ENCODE data around the gene TPD52L2.
"Not testable (repeated sequence)": the region's sequence is repeated elsewhere in the genome, so short reads cannot be mapped to it uniquely, and the experiment has no call there.

The TPD52L2 gene

GRCh38 chr20:63855363-63856097, 9.5 kb upstream of the TPD52L2 start:
- DNase-seq (ENCODE audit: low spot score): no peak

GRCh38 chr20:63856098-63856511, 9.0 kb upstream of the TPD52L2 start:
- no peak for DNase-seq (ENCODE audit: low spot score)

GRCh38 chr20:63857764-63858392, 7.2 kb upstream of the TPD52L2 start:
- DNase-seq (ENCODE audit: low spot score): no peak

- DNase-seq (ENCODE audit: low spot score): no peak
Measured at GRCh38 chr20:63858393-63859165, 6.5 kb upstream of the TPD52L2 start.

- DNase-seq (ENCODE audit: low spot score): no peak
Measured at GRCh38 chr20:63859166-63859699, 5.8 kb upstream of the TPD52L2 start.

GRCh38 chr20:63860325-63861051, 4.6 kb upstream of the TPD52L2 start:
- DNase-seq (ENCODE audit: low spot score): no peak

GRCh38 chr20:63861365-63861934, 3.6 kb upstream of the TPD52L2 start, which contains the start of gene ABHD16B:
Gene ABHD16B (plus strand): TSS chr20:63861498. CDS start chr20:63861541, 43 bp downstream.
- no peak for DNase-seq (ENCODE audit: low spot score)

GRCh38 chr20:63861981-63862901, 2.8 kb upstream of the TPD52L2 start:
- DNase-seq (ENCODE audit: low spot score): no peak

- no peak for DNase-seq (ENCODE audit: low spot score)
Measured at GRCh38 chr20:63863021-63863797, 1.9 kb upstream of the TPD52L2 start.

GRCh38 chr20:63863798-63864544, 1.1 kb upstream of the TPD52L2 start:
- DNase-seq (ENCODE audit: low spot score): peak; percentile 83

- DNase-seq (ENCODE audit: low spot score): no peak
Measured at GRCh38 chr20:63864545-63864977, 509 bp upstream of the TPD52L2 start.

GRCh38 chr20:63867042-63867441, 2.0 kb downstream of the TPD52L2 start:
- not testable (repeated sequence) for DNase-seq (ENCODE audit: low spot score)

GRCh38 chr20:63868264-63868663, 3.2 kb downstream of the TPD52L2 start:
- DNase-seq (ENCODE audit: low spot score): no peak

GRCh38 chr20:63873477-63873971, 8.5 kb downstream of the TPD52L2 start:
- peak; percentile 44 for DNase-seq (ENCODE audit: low spot score)

- DNase-seq (ENCODE audit: low spot score): not testable (repeated sequence)
Measured at GRCh38 chr20:63874241-63874640, 9.2 kb downstream of the TPD52L2 start.

- no peak for DNase-seq (ENCODE audit: low spot score)
Measured at GRCh38 chr20:63876489-63877036, 11.5 kb downstream of the TPD52L2 start.

- DNase-seq (ENCODE audit: low spot score): no peak
Measured at GRCh38 chr20:63877755-63878470, 12.8 kb downstream of the TPD52L2 start.

Measured in CD4-positive, alpha-beta T cell treated with Interleukin-2 at 100 ng/mL for 4 hours (primary cell).